GM12878 (cell line): ENCODE measurements around the gene PPME1. TPM values are rescaled to one million over a fixed set of nuclear protein-coding genes. Genes with fewer than 3 reads are reported as not detected.

Experiments used
- ATAC-seq: fragments of 200-7000 bp; cut with Tn5 transposase; 3 replicates; pipeline ENCODE4 v1.9.1; 2020; ENCODE audit warnings: mild to moderate bottlenecking, moderate library complexity
- BruUV-seq: library from RNA; stranded (reverse); fragments of 400-500 nt; replicated peaks from 2 replicates; lab custom pipeline; 2021; lab: Mats Ljungman, UMichigan
- CTCF ChIA-PET: fragments of 300-600 bp; sonication (Branson Sonifier 250); formaldehyde crosslinking; extraction: SDS; loops from one replicate; lab custom pipeline; 2021; ENCODE audit warnings: inconsistent platforms; lab: Yijun Ruan, JAX
- POLR2A ChIA-PET: fragments of 350-600 bp; formaldehyde crosslinking; extraction: SDS; loops from one replicate; lab custom pipeline; 2021; ENCODE audit warnings: inconsistent platforms; lab: Charles Lee
- RAD21 ChIA-PET: fragments of 300-600 bp; sonication (Branson Sonifier 250); formaldehyde crosslinking; loops from one replicate; lab custom pipeline; 2023; ENCODE audit warnings: antibody characterized with exemption; ENCODE audit not compliant: unreplicated experiment; lab: Charles Lee
- SMC1A ChIA-PET: fragments of 300-600 bp; sonication (Branson Sonifier 250); formaldehyde crosslinking; loops from one replicate; lab custom pipeline; 2023; ENCODE audit not compliant: unreplicated experiment, uncharacterized antibody; lab: Charles Lee
- DNase-seq: peaks from one replicate; pipeline ENCODE4 v3.0.0-alpha.2; 2011; ENCODE audit warnings: low read depth, low spot score
- FAIRE-seq: peaks from 3 replicates; lab custom pipeline; 2011; peaks lifted over from hg19 to GRCh38; lab: Jason Lieb, UNC
- H2AFZ ChIP-seq: 2 replicates; pipeline ENCODE4 v1.6.0; 2011; ENCODE audit warnings: low read depth, low read length, control low read depth; ENCODE audit not compliant: control insufficient read depth
- H3K27ac ChIP-seq: 2 replicates; pipeline ENCODE4 v1.5.1; 2011; ENCODE audit warnings: control low read depth; ENCODE audit not compliant: control insufficient read depth, insufficient read depth
- H3K27me3 ChIP-seq, 2 experiments: replicated peaks in 1 of 2; 2 replicates each; pipeline versions ENCODE4 v1.6.0 to v1.6.1; 2011; ENCODE audit warnings: low read length in 1 of 2; ENCODE audit not compliant: control insufficient read depth in 2 of 2, insufficient read depth in 2 of 2
- H3K36me3 ChIP-seq, 2 experiments: 2 replicates each; pipeline ENCODE4 v1.5.1; 2011; ENCODE audit warnings: low read length in 1 of 2; ENCODE audit not compliant: control insufficient read depth in 2 of 2, insufficient read depth in 2 of 2
- H3K4me1 ChIP-seq: 2 replicates; pipeline ENCODE4 v1.6.1; 2011; ENCODE audit warnings: mild to moderate bottlenecking, low read length, moderate library complexity, mixed read lengths; ENCODE audit not compliant: control insufficient read depth, insufficient read depth
- H3K4me2 ChIP-seq: 2 replicates; pipeline ENCODE4 v1.6.0; 2011; ENCODE audit warnings: control low read depth; ENCODE audit not compliant: control insufficient read depth, insufficient read depth
- H3K4me3 ChIP-seq: fragments of 200-600 bp; sonication (generic); 2 replicates; pipeline ENCODE4 v1.5.1; 2016
- H3K79me2 ChIP-seq: 2 replicates; pipeline ENCODE4 v1.6.0; 2011; ENCODE audit warnings: low read length; ENCODE audit not compliant: control insufficient read depth, insufficient read depth
- H3K9ac ChIP-seq: 2 replicates; pipeline ENCODE4 v1.8.0; 2011; ENCODE audit warnings: low read length, control low read depth, mixed read lengths; ENCODE audit not compliant: control insufficient read depth, insufficient read depth
- H3K9me3 ChIP-seq: replicated peaks from 3 replicates; pipeline ENCODE4 v1.5.1; 2011; ENCODE audit warnings: mild to moderate bottlenecking, low read length; ENCODE audit not compliant: control insufficient read depth, insufficient read depth
- H4K20me1 ChIP-seq: 2 replicates; pipeline ENCODE4 v1.6.0; 2011; ENCODE audit not compliant: control insufficient read depth, insufficient read depth
- BCL11A ChIP-seq: IDR thresholded peaks from 2 replicates; pipeline ENCODE4 v1.6.1; 2011; ENCODE audit warnings: low read depth, low read length
- CTCF ChIP-seq, 3 experiments: IDR thresholded peaks in 2 of 3; conservative IDR thresholded peaks in 1 of 3; 2 replicates each; pipeline ENCODE4 v1.5.1; 2011; ENCODE audit warnings: low read depth in 3 of 3, low read length in 3 of 3, mild to moderate bottlenecking in 3 of 3, control low read depth in 2 of 3, moderate library complexity in 2 of 3, inconsistent platforms in 1 of 3, mixed read lengths in 1 of 3; ENCODE audit not compliant: control insufficient read depth in 2 of 3, insufficient read depth in 1 of 3; ENCODE audit errors: extremely low read depth in 1 of 3
- E4F1 ChIP-seq: fragments of 450-650 bp; IDR thresholded peaks from 2 replicates; pipeline ENCODE4 v1.6.1; 2018; ENCODE audit warnings: borderline replicate concordance, mild to moderate bottlenecking; ENCODE audit not compliant: partially characterized antibody
- GATAD2B ChIP-seq: fragments of 450-650 bp; conservative IDR thresholded peaks from 2 replicates; pipeline ENCODE4 v1.6.1; 2017; ENCODE audit warnings: low read depth, mild to moderate bottlenecking, moderate library complexity
- HDAC6 ChIP-seq: fragments of 200-600 bp; sonication (generic); IDR thresholded peaks from one replicate; pipeline ENCODE4 v1.8.0; 2017; ENCODE audit warnings: antibody characterized with exemption; ENCODE audit not compliant: unreplicated experiment
- MLLT1 ChIP-seq: fragments of 450-650 bp; IDR thresholded peaks from 2 replicates; pipeline ENCODE4 v1.6.1; 2016; ENCODE audit warnings: mild to moderate bottlenecking
- NR2C1 ChIP-seq: fragments of 450-650 bp; IDR thresholded peaks from 2 replicates; pipeline ENCODE4 v1.6.1; 2017; ENCODE audit warnings: antibody characterized with exemption, mild to moderate bottlenecking, moderate library complexity
- POLR2A ChIP-seq: IDR thresholded peaks from 2 replicates; pipeline ENCODE4 v1.6.1; 2011; ENCODE audit warnings: low read depth, mild to moderate bottlenecking, low read length
- PRDM15 ChIP-seq: fragments of 450-650 bp; formaldehyde crosslinking; IDR thresholded peaks from 2 replicates; pipeline ENCODE4 v1.4.0; 2020; ENCODE audit warnings: mild to moderate bottlenecking, moderate library complexity
- SMAD1 ChIP-seq: fragments of 450-650 bp; IDR thresholded peaks from 2 replicates; pipeline ENCODE4 v1.6.1; 2018; ENCODE audit warnings: mild to moderate bottlenecking, low read depth; ENCODE audit not compliant: partially characterized antibody
- STAT3 ChIP-seq: IDR thresholded peaks from 2 replicates; pipeline ENCODE4 v1.6.1; 2011; ENCODE audit warnings: low read depth, low read length, improper control_type of control experiment
- SUZ12 ChIP-seq: fragments of 200-600 bp; sonication (generic); IDR thresholded peaks from one replicate; pipeline ENCODE4 v1.6.1; 2018; ENCODE audit warnings: antibody characterized with exemption, mild to moderate bottlenecking; ENCODE audit not compliant: unreplicated experiment
- USF1 ChIP-seq: IDR thresholded peaks from 2 replicates; pipeline ENCODE4 v1.6.1; 2011; ENCODE audit warnings: borderline replicate concordance, low read depth, mild to moderate bottlenecking, moderate library complexity, mixed read lengths, low read length; ENCODE audit not compliant: insufficient read depth; ENCODE audit errors: extremely low read length
- WGBS: methylation state at CpG from one replicate; pipeline ENCODE4 v1.1.6; 2016; ENCODE audit warnings: low lambda C conversion rate; ENCODE audit not compliant: insufficient replicate concordance, insufficient coverage; ENCODE audit errors: missing lambda C conversion rate; 5-methylcytosine and 5-hydroxymethylcytosine counted together
- in situ Hi-C: fragments of 300-500 bp; cut with MboI; formaldehyde crosslinking; loops from 9 replicates; pipeline ENCODE4 v1.14.3; 2018; ENCODE audit warnings: mixed read lengths
- intact Hi-C: fragments of 100-400 bp; cut with micrococcal nuclease; formaldehyde crosslinking; loops from one replicate; pipeline ENCODE4 v1.14.2; 2022; ENCODE audit not compliant: unreplicated experiment
- polyA plus RNA-seq, 11 experiments: library from polyadenylated mRNA; depleted of rRNA in 4 of 11; unstranded in 6 of 11; stranded (reverse) in 5 of 11; fragments of >200 nt; fragmentation: Nextera tagmentation in 4 of 11; fragmentation: Illumina TruSeq in 1 of 11; extraction: Ambion mirVana in 4 of 11; extraction: Trizol in 1 of 11; gene quantifications; 1 replicate in 1 of 11; 2 replicates in 10 of 11; pipeline versions ENCODE4 v1.2.1 to v1.2.3, GENCODE V29; 2011 to 2016; ENCODE audit warnings: inconsistent platforms in 2 of 11, missing spikeins in 2 of 11, low read depth in 1 of 11
- total RNA-seq, 4 experiments: library from RNA; depleted of rRNA in 3 of 4; stranded (reverse); fragments of >200 nt in 3 of 4; fragmentation: Illumina TruSeq in 1 of 4; extraction: Trizol in 1 of 4; gene quantifications; 2 replicates each; pipeline versions ENCODE4 v1.2.1 to v1.2.3, GENCODE V29; 2013 to 2021

The PPME1 gene
- total and polyA plus RNA-seq, 10 of the 15 experiments (the other 5 are each of a cell fraction or from before 2014, with no cell fraction given), result 3.1 to 51.4 (median 20.8) TPM

- Histone ChIP-seq H3K9me3 (no peaks in the 10 kb centered on the region), H3K9ac (no peak overlapping the region), H3K36me3 (peaks cover 0 to 11% of the 10 kb centered on the region in 2 experiments; a peak in 1 of 4 replicates), H3K4me3 (no peak overlapping the region), H2AFZ (no peak overlapping the region), H3K4me2 (no peak overlapping the region; the same call in 1 of the 2 replicates), H3K27me3 (no peaks in the 10 kb centered on the region), H3K4me1 (peaks cover 3% of the 10 kb centered on the region; the same call in 1 of the 2 replicates), H3K27ac (no peak overlapping the region), H4K20me1 (no peaks in the 10 kb centered on the region), H3K79me2 (peaks cover 41% of the 10 kb centered on the region)
- DNase-seq, result no peak
- SMC1A ChIA-PET, result no interaction called here
- FAIRE-seq, result no peak
- CTCF ChIA-PET, result no interaction called here
- WGBS, result 82% methylated on average over 3 of the region's 3 CpGs
- TF ChIP-seq POLR2A, result no peak
- TF ChIP-seq SMAD1, result no peak
- TF ChIP-seq CTCF (IDR thresholded peaks at IDR 0.05 in 2 of 3, conservative IDR thresholded peaks at IDR 0.05 in 1 of 3; ENCODE audit: control insufficient read depth in 2 of 3, extremely low read depth in 1 of 3, insufficient read depth in 1 of 3, low read depth in 3 of 3, low read length in 3 of 3), result no peak
- TF ChIP-seq BCL11A, result no peak
- no peak for TF ChIP-seq SUZ12
- TF ChIP-seq STAT3, result no peak
- TF ChIP-seq GATAD2B, result no peak
- no peak for TF ChIP-seq USF1
- no peak for TF ChIP-seq E4F1
- TF ChIP-seq MLLT1, result no peak
- TF ChIP-seq HDAC6, result no peak
- TF ChIP-seq PRDM15 (CRISPR knock-in tag), result no peak
- no peak for TF ChIP-seq NR2C1
- BruUV-seq, result no TSS peak
- intact Hi-C loops (no loop called here), in situ Hi-C loops (no loop called here)
- ATAC-seq, result no peak
- POLR2A ChIA-PET, result no interaction called here
- RAD21 ChIA-PET, result no interaction called here
These were observed 2.3 kb upstream of the PPME1 start for GRCh38 chr11:74168838-74169237.
